Measurements from ENCODE around the gene UBR3. TPM values are rescaled to one million over a fixed set of nuclear protein-coding genes. Genes with fewer than 3 reads are reported as not detected.

Gene UBR3
- total RNA-seq, 1 experiment from 2014 or later, result 15.3 TPM

- DNase-seq (ENCODE audit: low read depth), result no peak
These were observed 178.4 kb downstream of the UBR3 start for GRCh38 chr2:170005702-170006101.

- DNase-seq (ENCODE audit: low read depth), result no peak
These were observed 179.5 kb downstream of the UBR3 start for GRCh38 chr2:170006587-170007325.

GRCh38 chr2:170009209-170009608 is 182.0 kb downstream of the UBR3 start:
- no peak for DNase-seq (ENCODE audit: low read depth)

DNA sequence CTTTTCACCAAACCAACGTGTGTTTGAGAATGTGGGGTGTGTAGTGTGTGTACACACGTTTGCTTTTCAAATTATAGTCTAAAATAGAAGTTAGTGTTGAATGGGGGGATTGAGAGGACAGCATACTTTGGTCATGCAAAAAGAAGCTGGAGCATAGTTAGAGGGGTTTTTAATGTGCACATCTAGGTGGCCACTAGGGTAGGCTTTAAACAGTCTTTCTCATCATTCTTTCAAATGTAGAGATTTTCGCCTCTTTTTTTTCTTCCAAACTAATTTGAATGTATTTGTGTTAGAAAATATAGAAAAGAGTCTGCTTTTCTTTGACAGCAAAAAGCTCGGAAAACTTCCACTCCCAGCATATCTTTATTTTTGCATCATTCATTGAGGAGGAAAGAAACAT is 185.5 kb downstream of the UBR3 start:
- DNase-seq (ENCODE audit: low read depth), result no peak

- no peak for DNase-seq (ENCODE audit: low read depth)
These were observed 186.7 kb downstream of the UBR3 start for GRCh38 chr2:170013802-170014551.

DNA sequence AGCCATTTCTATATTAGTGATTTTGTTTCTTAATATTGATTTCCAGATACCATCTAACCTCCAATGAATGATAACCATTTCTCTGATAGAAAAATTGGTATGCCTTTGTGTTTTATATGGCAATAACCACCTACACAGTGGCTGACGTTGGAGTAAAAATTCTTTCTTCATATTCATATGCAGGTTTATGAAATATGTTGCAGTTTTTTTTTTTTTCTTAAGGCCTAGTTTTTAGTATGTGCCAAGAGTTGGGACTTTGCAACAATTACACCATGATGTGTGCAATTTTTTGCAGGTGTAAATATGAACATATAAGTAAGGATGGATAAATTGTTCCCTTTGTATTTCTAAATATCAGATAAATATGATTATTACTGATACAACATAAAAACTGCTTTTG is 187.5 kb downstream of the UBR3 start:
- DNase-seq (ENCODE audit: low read depth), result no peak

DNA sequence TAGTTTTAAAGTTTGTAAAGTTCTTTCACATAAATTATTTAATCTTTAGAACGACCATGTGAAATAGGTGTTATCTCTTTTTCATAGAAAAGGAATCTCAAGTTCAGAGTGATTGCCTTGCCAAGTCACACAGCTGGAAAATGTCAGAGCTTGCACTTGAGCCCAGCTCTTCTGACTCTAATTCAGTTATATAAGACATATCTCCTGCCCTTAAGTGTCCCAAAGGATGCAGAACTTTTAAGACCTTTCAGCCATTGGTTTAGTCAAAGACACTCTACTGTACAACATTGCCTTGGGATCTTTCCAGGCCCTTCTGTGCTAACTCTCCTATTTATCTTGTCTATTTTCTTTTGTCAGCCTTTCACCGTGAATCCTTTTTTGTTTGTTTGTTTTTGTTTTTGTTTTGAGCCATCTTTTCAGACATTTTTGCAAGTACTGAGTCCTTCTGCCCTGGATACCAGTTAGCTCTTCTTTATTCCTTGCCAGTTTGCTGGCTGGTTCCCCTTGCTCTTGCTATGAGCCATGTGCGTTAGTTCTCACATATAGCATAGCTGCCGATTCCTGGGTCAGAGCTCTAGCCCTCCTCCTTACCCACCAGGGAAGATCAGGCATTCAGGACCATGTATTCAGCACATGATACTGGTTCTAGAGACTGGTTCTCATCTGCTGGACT is 190.7 kb downstream of the UBR3 start:
- no peak for DNase-seq (ENCODE audit: low read depth)

DNA sequence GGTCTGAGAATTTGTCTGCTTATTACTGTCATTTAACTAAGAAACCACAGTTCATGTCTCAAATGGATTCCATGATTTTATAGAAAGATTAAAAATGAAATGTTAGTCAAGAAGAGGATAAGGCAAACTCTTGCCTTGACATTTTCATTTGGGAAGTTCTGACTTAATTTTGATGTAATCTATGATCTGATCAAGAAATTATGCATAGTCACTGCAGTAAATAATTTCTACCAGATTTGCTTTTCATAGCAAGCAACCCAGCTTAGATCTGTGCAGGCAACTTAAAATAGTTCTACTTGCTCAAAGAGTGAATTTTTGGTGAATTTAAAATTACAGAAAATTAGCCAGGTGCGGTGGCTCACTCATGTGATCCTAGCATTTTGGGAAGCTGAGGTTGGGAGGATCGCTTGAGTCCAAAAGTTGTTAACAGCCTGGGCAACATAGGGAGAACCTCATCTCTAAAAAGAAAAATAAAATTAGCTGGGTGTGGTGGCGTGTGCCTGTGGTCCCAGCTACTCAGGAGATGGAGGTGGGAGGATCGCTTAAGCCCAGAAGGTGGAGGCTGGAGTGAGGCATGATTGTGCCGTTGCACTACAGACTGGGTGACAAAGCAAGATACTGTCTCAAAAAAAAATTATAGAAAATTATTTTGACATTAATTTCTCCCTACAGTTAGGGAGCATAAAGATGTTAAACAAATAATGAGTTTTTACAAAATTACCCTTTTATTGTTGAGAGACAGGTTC is 192.0 kb downstream of the UBR3 start:
- DNase-seq (ENCODE audit: low read depth), result no peak

DNA sequence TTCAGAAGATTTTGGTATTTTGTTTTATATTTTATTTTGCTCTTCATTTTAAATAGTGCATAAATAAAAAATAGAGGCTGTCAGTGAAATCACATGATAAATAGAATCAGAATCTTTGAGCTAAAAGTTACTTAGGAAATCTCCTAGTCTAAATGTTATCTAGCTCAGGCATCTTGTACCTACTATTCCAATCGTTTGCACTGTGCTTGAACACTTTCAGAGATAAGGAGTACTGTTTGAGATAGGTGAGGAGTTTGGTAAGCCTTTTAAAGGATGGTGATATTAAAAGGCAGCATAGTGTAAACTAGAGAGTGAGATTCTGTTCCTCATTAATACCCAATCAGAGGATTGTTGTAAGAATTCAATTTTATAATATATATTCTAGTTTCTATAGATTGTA is 193.5 kb downstream of the UBR3 start:
- DNase-seq (ENCODE audit: low read depth), result no peak

DNA sequence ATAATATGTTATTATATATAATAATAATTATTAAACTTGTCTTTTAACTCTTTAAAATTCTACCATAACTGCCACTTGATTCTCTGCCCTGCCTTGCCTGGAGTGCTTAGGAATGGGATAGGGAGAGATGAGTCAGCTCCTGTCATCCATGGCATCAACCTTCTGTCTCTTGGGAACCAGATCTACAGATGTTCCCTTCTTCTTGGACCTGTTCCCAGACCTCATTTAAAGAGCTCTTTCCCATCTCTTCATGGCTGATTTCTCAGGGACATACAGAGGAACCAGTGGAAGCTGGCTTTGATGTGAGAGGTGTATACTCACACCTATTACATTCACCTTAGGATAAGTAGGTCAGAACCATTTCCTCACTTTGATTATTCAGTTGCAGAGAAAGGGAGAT is 195.4 kb downstream of the UBR3 start:
- DNase-seq (ENCODE audit: low read depth), result peak; percentile 83

DNA sequence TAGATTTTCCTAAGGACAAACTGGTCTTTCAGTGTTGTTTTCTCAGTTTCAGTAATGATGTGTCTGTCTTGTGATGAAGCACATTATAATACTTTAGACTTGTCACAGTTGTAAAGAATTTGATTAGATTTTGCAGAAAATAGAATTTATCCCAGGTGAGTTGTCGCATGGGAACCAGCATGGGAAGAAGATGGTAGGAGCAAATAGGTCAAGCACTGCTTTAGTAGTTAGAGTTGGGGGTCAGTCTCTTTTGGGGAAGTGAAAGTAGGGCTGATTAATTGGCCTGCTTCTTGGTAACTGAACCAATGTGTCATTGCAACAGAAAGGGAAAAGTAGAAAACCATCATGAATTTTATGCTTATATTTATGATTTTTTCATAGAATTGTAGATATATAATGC is 197.5 kb downstream of the UBR3 start:
- DNase-seq (ENCODE audit: low read depth), result no peak

GRCh38 chr2:170025223-170025622 is 198.0 kb downstream of the UBR3 start:
- DNase-seq (ENCODE audit: low read depth), result no peak

- DNase-seq (ENCODE audit: low read depth), result no peak
These were observed 199.1 kb downstream of the UBR3 start for GRCh38 chr2:170026361-170026760.

- no peak for DNase-seq (ENCODE audit: low read depth)
These were observed 202.3 kb downstream of the UBR3 start for GRCh38 chr2:170029551-170029950.

GRCh38 chr2:170030040-170030439 is 202.8 kb downstream of the UBR3 start:
- no peak for DNase-seq (ENCODE audit: low read depth)

DNA sequence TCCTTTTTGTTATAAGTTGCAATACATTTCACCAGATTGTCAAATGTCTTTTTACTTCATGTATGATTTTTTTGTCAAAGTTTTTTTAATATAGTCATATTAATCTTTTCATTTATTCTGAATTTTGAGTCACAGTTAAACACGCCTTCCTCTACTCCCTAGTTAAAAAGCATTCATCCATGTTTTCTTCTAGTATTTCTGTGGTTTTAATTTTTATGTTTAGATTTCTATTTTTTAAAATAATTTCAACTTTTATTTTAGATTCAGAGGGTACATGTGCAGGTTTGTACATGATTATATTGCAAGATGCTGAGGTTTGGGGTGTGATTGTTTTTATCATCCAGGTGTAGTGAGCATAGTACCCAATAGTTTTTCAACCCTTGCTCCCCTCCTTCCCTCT is 204.0 kb downstream of the UBR3 start:
- DNase-seq (ENCODE audit: low read depth), result no peak

DNA sequence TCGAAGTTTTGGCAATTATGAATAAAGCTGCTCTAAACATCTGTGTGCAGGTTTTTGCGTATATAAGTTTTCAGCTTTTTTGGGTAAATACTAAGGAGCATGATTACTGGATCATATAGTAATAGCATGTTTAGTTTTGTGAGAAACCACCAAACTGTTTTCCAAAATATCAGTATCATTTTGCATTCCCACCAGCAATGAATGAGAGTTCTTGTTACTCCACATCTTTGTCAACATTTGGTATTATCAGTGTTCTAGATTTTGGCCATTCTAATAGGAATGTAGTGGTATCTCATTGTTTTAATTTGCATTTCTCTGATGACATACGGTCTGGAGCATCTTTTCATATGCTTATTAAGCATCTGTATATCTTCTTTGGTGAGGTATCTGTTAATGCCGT is 207.3 kb downstream of the UBR3 start:
- no peak for DNase-seq (ENCODE audit: low read depth)

DNA sequence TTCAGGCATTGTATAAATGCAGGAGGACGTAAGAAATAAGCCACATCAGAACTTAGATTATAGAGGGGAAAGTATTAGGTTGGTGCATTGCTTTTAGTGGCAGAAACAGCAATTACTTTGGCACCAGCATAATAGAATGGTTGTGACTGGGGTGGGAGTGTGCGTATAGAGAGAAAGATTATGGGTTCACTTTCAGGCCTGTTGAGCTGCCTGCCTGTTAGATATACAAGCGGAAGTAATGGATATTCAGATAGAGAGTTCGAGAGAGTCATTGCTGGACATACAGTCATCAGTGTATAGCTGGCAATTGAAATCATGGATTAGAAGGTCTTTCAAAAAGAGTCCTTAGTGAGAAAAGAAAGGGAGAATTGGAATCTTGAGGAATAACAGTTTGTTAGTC is 211.5 kb downstream of the UBR3 start:
- DNase-seq (ENCODE audit: low read depth), result no peak

DNA sequence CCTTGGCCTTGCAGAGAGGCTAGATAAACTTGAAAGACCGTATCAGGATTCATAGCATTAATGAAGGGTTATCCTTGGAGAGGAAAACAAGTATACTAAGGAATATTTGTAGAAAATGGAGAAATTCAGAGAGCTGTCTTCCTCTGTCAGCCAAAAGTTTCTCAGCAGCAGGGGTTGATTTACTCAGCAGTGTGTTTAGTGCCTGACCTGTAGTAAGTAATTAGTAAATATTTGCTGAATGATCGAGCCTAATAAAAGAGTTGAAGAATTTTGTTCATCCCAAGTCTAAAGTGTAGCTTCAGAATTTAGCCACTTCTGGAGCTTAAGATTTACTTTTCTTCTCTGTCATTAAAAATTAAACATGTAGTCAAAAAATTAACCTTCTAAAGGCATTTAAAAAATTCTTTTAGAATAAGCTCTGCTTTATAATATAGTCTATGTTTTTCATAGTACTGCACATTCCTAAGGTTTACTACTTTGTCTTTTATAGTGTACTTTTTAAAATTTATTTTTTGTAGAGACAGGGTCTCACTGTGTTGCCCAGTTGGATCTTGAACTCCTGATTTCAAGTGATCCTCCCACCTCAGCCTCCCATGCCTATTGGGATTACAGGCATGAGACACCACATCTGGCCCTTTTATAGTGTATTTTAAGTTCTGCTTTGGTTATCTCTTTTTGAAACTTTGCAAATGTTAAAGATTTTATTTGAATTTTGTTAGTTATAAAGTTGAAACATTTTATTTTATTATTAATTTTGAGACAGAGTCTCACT is 212.3 kb downstream of the UBR3 start:
- DNase-seq (ENCODE audit: low read depth), result no peak

DNA sequence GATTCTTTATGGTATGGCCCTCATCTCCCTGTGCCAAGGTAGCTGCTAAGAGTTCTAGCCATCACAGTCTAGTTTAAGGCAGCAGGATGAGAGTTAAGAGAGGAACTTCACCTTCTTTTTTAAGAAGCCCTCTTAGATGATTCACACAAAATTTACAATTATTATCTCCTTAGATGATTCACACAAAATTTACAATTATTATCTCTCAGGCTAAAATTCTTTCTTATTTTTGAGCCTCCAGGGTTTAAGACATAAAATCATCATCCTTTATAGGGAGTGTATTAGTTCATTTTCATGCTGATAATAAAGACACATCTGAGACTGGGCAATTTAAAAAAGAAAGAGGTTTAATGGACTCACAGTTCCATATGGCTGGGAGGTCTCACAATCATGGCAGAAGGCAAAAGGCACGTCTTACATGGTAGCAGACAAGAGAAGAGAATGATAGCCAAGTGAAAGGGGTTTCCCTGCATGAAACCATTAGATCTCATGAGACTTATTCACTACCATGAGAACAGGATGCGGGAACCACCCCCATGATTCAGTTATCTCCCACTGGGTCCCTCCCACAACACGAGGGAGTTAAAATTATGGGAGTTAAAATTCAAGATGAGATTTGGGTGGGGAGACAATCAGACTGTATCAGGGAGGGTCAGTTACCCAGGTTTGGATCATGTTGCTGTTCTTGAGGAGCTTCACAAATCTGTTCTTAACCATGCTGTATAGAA is 217.7 kb downstream of the UBR3 start:
- DNase-seq (ENCODE audit: low read depth), result no peak
